H9 (cell line): ENCODE results near the gene RYR3. TPM values are rescaled to one million over a fixed set of nuclear protein-coding genes. Genes with fewer than 3 reads are reported as not detected.

ENCODE experiments used
- DNase-seq: peaks from one replicate; pipeline ENCODE4 v3.0.0-alpha.2; 2017
- H2AFZ ChIP-seq: one replicate; pipeline ENCODE4 v1.6.1; 2013; ENCODE audit warnings: mild to moderate bottlenecking, low read length, control low read depth, moderate library complexity
- H2AK5ac ChIP-seq: 2 replicates; pipeline ENCODE4 v1.6.1; 2013; ENCODE audit warnings: low read length, control low read depth, mixed read lengths; ENCODE audit not compliant: insufficient read length
- H2BK120ac ChIP-seq: one replicate; pipeline ENCODE4 v1.6.1; 2013; ENCODE audit warnings: low read depth, mild to moderate bottlenecking, low read length, control low read depth, inconsistent platforms; ENCODE audit not compliant: poor library complexity, severe bottlenecking
- H2BK12ac ChIP-seq: 2 replicates; pipeline ENCODE4 v1.6.1; 2013; ENCODE audit warnings: low read length, control low read depth, mixed read lengths, low read depth; ENCODE audit not compliant: insufficient read length
- H2BK15ac ChIP-seq: 2 replicates; pipeline ENCODE4 v1.6.1; 2013; ENCODE audit warnings: low read depth, low read length, control low read depth
- H2BK20ac ChIP-seq: one replicate; pipeline ENCODE4 v1.6.1; 2013; ENCODE audit warnings: low read depth, mild to moderate bottlenecking, low read length, control low read depth, inconsistent platforms; ENCODE audit not compliant: poor library complexity, severe bottlenecking
- H2BK5ac ChIP-seq: 2 replicates; pipeline ENCODE4 v1.6.1; 2013; ENCODE audit warnings: low read length, control low read depth, mixed read lengths; ENCODE audit not compliant: insufficient read length
- H3K14ac ChIP-seq: 2 replicates; pipeline ENCODE4 v1.6.1; 2013; ENCODE audit warnings: low read length, control low read depth; ENCODE audit not compliant: insufficient read depth
- H3K18ac ChIP-seq: 2 replicates; pipeline ENCODE4 v1.6.1; 2013; ENCODE audit warnings: low read depth, mild to moderate bottlenecking, mixed read lengths, low read length, control low read depth; ENCODE audit not compliant: insufficient read length
- H3K23ac ChIP-seq: 2 replicates; pipeline ENCODE4 v1.6.1; 2013; ENCODE audit warnings: low read length, control low read depth, mixed read lengths, low read depth; ENCODE audit not compliant: insufficient read length
- H3K23me2 ChIP-seq: 2 replicates; pipeline ENCODE4 v1.6.1; 2013; ENCODE audit warnings: low read depth, mild to moderate bottlenecking, mixed read lengths, low read length, control low read depth; ENCODE audit not compliant: insufficient read length, poor library complexity, severe bottlenecking
- H3K27ac ChIP-seq: 2 replicates; pipeline ENCODE4 v1.5.1; 2013; ENCODE audit warnings: low read length, control low read depth, mixed read lengths, low read depth; ENCODE audit not compliant: insufficient read length
- H3K27me3 ChIP-seq: 2 replicates; pipeline ENCODE4 v1.6.1; 2013; ENCODE audit warnings: low read length, control low read depth, inconsistent platforms; ENCODE audit not compliant: insufficient read depth
- H3K4ac ChIP-seq: 2 replicates; pipeline ENCODE4 v1.6.1; 2013; ENCODE audit warnings: low read depth, mild to moderate bottlenecking, control low read depth, inconsistent platforms, low read length, moderate library complexity
- H3K4me1 ChIP-seq: 2 replicates; pipeline ENCODE4 v1.6.1; 2013; ENCODE audit warnings: low read length, control low read depth, inconsistent platforms; ENCODE audit not compliant: insufficient read depth
- H3K4me2 ChIP-seq: 2 replicates; pipeline ENCODE4 v1.6.1; 2013; ENCODE audit warnings: low read length, control low read depth, mixed read lengths; ENCODE audit not compliant: insufficient read length, insufficient read depth
- H3K56ac ChIP-seq: 2 replicates; pipeline ENCODE4 v1.6.1; 2013; ENCODE audit warnings: low read depth, mild to moderate bottlenecking, mixed read lengths, low read length, control low read depth; ENCODE audit not compliant: insufficient read length
- H3K79me1 ChIP-seq: 2 replicates; pipeline ENCODE4 v1.6.1; 2013; ENCODE audit warnings: low read depth, mild to moderate bottlenecking, moderate library complexity, low read length, control low read depth, inconsistent platforms; ENCODE audit not compliant: insufficient read depth, poor library complexity, severe bottlenecking
- H3K79me2 ChIP-seq: 2 replicates; pipeline ENCODE4 v1.6.1; 2013; ENCODE audit warnings: low read length, control low read depth, inconsistent platforms; ENCODE audit not compliant: insufficient read depth
- H3K9ac ChIP-seq: 2 replicates; pipeline ENCODE4 v1.6.1; 2013; ENCODE audit warnings: low read length, control low read depth, mixed read lengths; ENCODE audit not compliant: insufficient read length; ENCODE audit errors: extremely low read depth
- H3K9me3 ChIP-seq: one replicate; pipeline ENCODE4 v1.6.1; 2013; ENCODE audit warnings: low read depth, low read length, inconsistent platforms; ENCODE audit not compliant: control insufficient read depth
- H3T11ph ChIP-seq: one replicate; pipeline ENCODE4 v1.6.1; 2013; ENCODE audit warnings: mild to moderate bottlenecking, low read length, control low read depth, inconsistent platforms
- H4K20me1 ChIP-seq: one replicate; pipeline ENCODE4 v1.6.1; 2013; ENCODE audit not compliant: control insufficient read depth, insufficient read length, insufficient read depth
- H4K5ac ChIP-seq: 2 replicates; pipeline ENCODE4 v1.6.1; 2013; ENCODE audit warnings: low read depth, mild to moderate bottlenecking, mixed read lengths, low read length, control low read depth; ENCODE audit not compliant: insufficient read length
- H4K8ac ChIP-seq: replicated peaks from 2 replicates; pipeline ENCODE4 v1.6.1; 2013; ENCODE audit warnings: low read length, control low read depth, mixed read lengths, low read depth; ENCODE audit not compliant: insufficient read length
- H4K91ac ChIP-seq: 2 replicates; pipeline ENCODE4 v1.6.1; 2013; ENCODE audit warnings: low read depth, mild to moderate bottlenecking, moderate library complexity, mixed read lengths, low read length, control low read depth; ENCODE audit not compliant: insufficient read length
- H3K27ac Mint-ChIP-seq, 3 experiments: 2 replicates in 2 of 3; 3 replicates in 1 of 3; pipeline ENCODE4 v1.8.0; 2020 to 2021; ENCODE audit warnings: mixed read lengths in 3 of 3, mild to moderate bottlenecking in 1 of 3, moderate library complexity in 1 of 3
- H3K27me3 Mint-ChIP-seq: 2 replicates; pipeline ENCODE4 v1.8.0; 2021; ENCODE audit warnings: low read depth, mild to moderate bottlenecking, moderate library complexity, mixed read lengths
- H3K36me3 Mint-ChIP-seq, 3 experiments: 2 replicates in 2 of 3; 3 replicates in 1 of 3; pipeline ENCODE4 v1.8.0; 2020 to 2021; ENCODE audit warnings: low read depth in 3 of 3, mixed read lengths in 3 of 3; ENCODE audit not compliant: insufficient read depth in 1 of 3
- H3K4me1 Mint-ChIP-seq, 2 experiments: 2 replicates each; pipeline ENCODE4 v1.8.0; 2020; ENCODE audit warnings: mixed read lengths in 2 of 2
- H3K4me3 Mint-ChIP-seq, 2 experiments: 2 replicates in 1 of 2; 3 replicates in 1 of 2; pipeline ENCODE4 v1.8.0; 2020 to 2021; ENCODE audit warnings: mild to moderate bottlenecking in 2 of 2, mixed read lengths in 2 of 2, moderate library complexity in 1 of 2
- H3K9me3 Mint-ChIP-seq, 2 experiments: 2 replicates in 1 of 2; 3 replicates in 1 of 2; pipeline ENCODE4 v1.8.0; 2020; ENCODE audit warnings: mild to moderate bottlenecking in 2 of 2, mixed read lengths in 2 of 2, moderate library complexity in 1 of 2
- WGBS: extraction: QIAGEN DNeasy Blood & Tissue Kit; methylation state at CpG from one replicate; pipeline ENCODE4 v1.1.7; 2013; ENCODE audit warnings: missing lambda C conversion rate, low lambda C conversion rate, mixed read lengths; ENCODE audit not compliant: insufficient read length; ENCODE audit errors: extremely low coverage; 5-methylcytosine and 5-hydroxymethylcytosine counted together
- total RNA-seq: library from RNA; stranded (reverse); gene quantifications from 2 replicates; pipeline ENCODE4 v1.2.1, GENCODE V29; 2021
- TF ChIP-seq, protein P1 (sequence below): fragments of 200-600 bp; sonication (generic); conservative IDR thresholded peaks from 3 replicates; pipeline ENCODE4 v1.8.0; 2021; ENCODE audit warnings: antibody characterized with exemption, mild to moderate bottlenecking

RYR3 gene
- total RNA-seq, 1 experiment from 2014 or later, result 0.85 TPM

DNA sequence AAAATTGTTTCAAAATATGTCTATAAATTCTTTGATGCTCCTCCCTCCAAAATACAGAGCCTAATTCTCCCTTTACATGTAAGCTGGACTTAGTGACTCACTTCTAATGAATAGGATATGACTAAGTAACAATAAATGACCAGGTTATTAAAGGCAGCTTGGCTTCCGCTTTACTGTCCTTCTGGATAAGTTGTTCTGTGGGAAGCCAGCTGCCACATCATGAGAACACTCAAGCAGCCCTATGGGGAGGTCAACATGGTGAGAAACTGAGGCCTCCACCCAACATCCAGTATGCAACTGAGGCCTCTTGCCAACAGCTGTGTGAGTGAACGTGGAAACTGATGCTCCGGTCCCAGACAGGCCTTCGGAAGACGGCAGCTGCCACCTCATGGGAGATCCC lies 410.2 kb downstream of the RYR3 start:
- Histone ChIP-seq H3K4ac (no peak overlapping the region), H3K56ac (no peak overlapping the region), H2BK15ac (no peak overlapping the region), H2BK12ac (no peak overlapping the region), H2AK5ac (no peak overlapping the region), H3K23ac (no peak overlapping the region), H2BK20ac (no peak overlapping the region), H4K20me1 (no peaks in the 10 kb centered on the region), H2BK120ac (no peak overlapping the region), H4K5ac (no peak overlapping the region), H3K79me1 (no peaks in the 10 kb centered on the region), H4K91ac (no peak overlapping the region), H3T11ph (no peak overlapping the region), H3K9ac (no peak overlapping the region), H3K79me2 (no peaks in the 10 kb centered on the region), H2BK5ac (no peak overlapping the region), H2AFZ (no peak overlapping the region), H4K8ac (no peak overlapping the region), H3K23me2 (no peaks in the 10 kb centered on the region), H3K18ac (no peak overlapping the region), H3K27ac (no peak overlapping the region), H3K27me3 (no peaks in the 10 kb centered on the region), H3K14ac (no peak overlapping the region), H3K9me3 (no peaks in the 10 kb centered on the region), H3K4me1 (no peaks in the 10 kb centered on the region), H3K4me2 (no peak overlapping the region)
- no peaks in the 10 kb centered on the region for H3K4me1 Mint-ChIP-seq
- H3K27me3 Mint-ChIP-seq, result no peaks in the 10 kb centered on the region; the same call in 1 of the 2 replicates
- TF ChIP-seq, protein P1, sequence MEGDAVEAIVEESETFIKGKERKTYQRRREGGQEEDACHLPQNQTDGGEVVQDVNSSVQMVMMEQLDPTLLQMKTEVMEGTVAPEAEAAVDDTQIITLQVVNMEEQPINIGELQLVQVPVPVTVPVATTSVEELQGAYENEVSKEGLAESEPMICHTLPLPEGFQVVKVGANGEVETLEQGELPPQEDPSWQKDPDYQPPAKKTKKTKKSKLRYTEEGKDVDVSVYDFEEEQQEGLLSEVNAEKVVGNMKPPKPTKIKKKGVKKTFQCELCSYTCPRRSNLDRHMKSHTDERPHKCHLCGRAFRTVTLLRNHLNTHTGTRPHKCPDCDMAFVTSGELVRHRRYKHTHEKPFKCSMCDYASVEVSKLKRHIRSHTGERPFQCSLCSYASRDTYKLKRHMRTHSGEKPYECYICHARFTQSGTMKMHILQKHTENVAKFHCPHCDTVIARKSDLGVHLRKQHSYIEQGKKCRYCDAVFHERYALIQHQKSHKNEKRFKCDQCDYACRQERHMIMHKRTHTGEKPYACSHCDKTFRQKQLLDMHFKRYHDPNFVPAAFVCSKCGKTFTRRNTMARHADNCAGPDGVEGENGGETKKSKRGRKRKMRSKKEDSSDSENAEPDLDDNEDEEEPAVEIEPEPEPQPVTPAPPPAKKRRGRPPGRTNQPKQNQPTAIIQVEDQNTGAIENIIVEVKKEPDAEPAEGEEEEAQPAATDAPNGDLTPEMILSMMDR, result no peak
- no peak overlapping the region for H3K4me3 Mint-ChIP-seq
- no peak overlapping the region for H3K27ac Mint-ChIP-seq
- no peaks in the 10 kb centered on the region for H3K9me3 Mint-ChIP-seq
- no CpG with 5 or more reads among the region's 5 CpGs for WGBS
- no peak for DNase-seq
- no peaks in the 10 kb centered on the region for H3K36me3 Mint-ChIP-seq
